Activated CD8-positive, alpha-beta memory T cell treated with anti-CD3 and anti-CD28 coated beads for 36 hours (primary cell): ENCODE data around the gene RTP1. TPM values are rescaled to one million over a fixed set of nuclear protein-coding genes. Genes with fewer than 3 reads are reported as not detected.
"Not testable (repeated sequence)": the region's sequence is repeated elsewhere in the genome, so short reads cannot be mapped to it uniquely, and the experiment has no call there.

Source experiments
- CTCF ChIA-PET: fragments of 350-600 bp; sonication (Branson Sonifier 250); formaldehyde crosslinking; loops from one replicate; lab custom pipeline; 2021; ENCODE audit warnings: antibody characterized with exemption; lab: Charles Lee
- POLR2A ChIA-PET: fragments of 350-600 bp; sonication (Branson Sonifier 250); formaldehyde crosslinking; loops from one replicate; lab custom pipeline; 2021; ENCODE audit warnings: antibody characterized with exemption; lab: Charles Lee
- total RNA-seq, 2 experiments: library from RNA; stranded (reverse); gene quantifications; one replicate each; pipeline ENCODE4 v1.2.3, GENCODE V29; 2021

RTP1 gene
- total RNA-seq, 2 experiments from 2014 or later = not detected

DNA sequence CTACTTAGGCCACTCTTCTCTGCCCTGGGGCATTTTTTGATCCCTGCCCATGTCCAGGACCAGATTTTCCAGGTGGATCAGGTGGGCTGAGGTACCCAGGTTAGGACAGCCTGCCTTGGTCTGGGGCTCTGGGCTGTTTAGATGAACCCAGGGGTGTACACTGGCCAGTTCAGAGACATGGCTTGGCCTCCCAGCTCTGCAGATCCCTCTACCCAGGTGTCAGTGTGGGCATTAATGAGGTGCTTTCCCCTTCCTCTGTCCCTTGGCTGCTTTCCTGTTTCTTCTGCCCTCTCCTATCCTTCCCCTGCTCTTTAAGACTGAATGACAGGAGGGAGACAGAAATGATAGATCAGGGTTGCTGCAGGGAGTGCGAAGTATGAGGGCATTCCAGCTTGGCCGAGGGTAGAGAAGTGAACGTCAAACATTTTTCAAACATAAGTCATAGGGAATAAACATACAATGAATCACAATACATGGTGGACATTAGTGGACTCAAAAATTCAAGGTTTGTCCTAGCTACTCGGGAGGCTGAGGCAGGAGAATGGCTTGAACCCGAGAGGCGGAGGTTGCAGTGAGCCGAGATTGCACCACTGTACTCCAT lies 30.5 kb downstream of the RTP1 start:
- ChIA-PET POLR2A (no interaction called here), CTCF (no interaction called here)

DNA sequence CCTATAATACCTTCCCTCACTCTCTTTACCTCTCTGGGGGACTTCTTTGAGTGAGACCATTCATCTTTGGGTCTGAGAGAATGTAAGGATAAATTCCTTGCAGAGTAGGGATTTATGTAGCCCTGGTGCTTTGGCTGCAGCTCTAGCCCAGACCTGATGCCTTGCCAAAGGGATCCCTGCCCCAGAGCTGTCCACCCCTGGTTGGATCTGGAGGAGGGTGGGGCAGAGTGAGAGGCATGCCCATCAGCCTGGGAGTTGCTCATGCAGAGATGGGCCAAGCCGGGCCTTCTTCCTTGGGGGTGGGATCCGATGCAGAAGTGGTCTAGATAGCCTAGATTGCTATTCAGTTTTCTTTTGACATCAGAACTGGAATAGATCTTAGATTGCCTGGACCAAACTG lies 31.5 kb downstream of the RTP1 start:
- CTCF ChIA-PET = no interaction called here
- POLR2A ChIA-PET = no interaction called here

DNA sequence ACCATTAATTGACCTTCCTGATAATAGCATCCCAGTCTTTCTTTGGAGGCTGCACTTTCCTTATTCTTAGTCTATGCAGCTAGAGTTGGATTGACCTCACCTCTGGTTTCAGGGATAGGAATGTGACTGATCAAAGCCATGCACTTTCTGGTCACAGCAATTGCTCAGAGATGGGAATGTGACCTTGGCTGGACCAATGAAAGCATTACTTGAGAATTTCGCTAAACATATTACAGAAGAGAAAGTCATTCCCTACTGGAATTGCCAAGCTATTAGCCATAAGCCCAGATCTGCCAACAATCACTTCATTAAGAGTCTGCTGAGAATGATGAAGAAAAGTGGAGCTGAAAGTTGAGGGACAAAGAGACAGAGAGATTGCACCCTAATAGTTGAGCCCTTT lies 32.7 kb downstream of the RTP1 start:
- CTCF ChIA-PET = no interaction called here
- POLR2A ChIA-PET = no interaction called here

DNA sequence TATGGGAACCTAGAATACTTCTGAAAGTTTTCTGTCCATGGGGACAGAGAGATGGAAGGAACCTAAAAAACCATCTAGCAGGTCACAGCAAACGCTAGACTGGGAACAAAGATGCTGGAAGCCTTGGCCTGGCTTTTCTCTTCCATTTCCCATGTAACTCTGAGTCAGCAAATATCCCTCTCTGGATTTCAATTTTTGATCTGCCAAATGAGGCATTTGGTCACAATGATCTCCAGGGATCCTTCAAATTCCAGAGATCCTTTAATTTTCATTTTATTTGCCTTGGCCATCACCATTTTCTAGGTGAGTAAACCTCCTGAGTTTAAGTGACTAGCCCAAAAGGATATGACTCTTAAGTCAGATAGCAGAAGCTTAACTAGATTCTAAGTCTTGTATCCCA lies 39.7 kb downstream of the RTP1 start:
- CTCF ChIA-PET = no interaction called here
- POLR2A ChIA-PET = no interaction called here

DNA sequence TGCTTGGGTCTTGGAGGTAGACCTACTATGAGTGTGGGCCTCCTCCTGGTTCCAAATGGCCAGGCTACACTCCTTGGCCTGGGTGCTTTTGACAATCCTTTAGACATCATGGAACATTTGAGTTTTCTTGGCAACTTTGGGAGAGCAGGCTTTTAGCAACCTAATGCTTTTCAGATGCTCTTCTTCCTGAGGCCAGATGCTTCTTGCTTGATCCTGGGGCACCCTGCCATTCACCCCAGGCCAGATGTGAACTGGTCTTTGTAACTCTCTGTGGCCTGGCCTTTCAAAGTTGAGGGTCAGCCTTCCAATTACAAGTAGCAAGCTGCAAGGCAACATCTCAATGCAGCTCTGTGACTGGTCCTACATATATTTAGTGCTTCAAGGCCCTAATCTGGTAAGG lies 40.5 kb downstream of the RTP1 start:
- POLR2A ChIA-PET = no interaction called here

DNA sequence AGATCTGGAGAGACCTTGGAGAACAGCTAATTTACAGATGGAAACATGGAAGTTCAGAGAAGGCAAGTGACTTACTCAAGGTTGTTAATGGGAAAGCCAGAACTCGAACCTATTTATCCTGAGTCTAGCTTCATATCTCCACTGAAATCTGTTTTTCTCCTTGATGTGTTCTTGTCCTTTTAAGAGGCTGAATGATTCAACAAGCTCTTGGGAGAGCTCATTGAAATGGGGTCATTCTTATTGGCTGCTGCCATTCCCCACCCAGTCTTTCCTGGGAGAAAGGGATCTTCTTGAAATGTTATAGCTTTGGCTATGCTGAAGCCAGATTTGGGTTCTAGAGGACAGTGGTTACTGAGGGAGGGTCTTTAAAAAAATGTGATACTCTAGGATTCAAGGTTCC lies 41.0 kb downstream of the RTP1 start:
- ChIA-PET CTCF (interaction anchor here (0.6 kb wide), 1 partner anchor 11 kb away, joined by 3 read pairs; no protein-coding TSS in a partner anchor), POLR2A (no interaction called here)

More for the DNA sequence above, 40.5 kb downstream of the RTP1 start:
- CTCF ChIA-PET = no interaction called here

DNA sequence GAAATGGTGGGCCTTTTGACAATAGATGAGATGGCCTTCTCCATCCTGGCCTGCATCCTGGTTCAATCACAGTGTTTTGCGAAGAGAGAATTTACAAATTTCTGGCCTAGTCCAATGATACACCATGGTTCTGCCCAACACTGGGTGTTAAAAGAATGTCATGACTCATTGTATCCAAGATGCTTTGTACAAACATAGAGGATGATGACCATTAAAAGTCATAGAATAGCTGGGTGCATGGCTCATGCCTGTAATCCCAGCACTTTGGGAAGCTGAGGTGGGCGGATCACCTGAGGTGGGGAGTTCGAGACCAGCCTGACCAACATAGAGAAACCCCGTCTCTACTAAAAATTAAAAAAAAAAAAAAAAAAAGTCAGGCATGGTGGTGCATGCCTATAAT lies 41.5 kb downstream of the RTP1 start:
- POLR2A ChIA-PET = not testable (repeated sequence)
- CTCF ChIA-PET = interaction anchor here (0.6 kb wide), 1 partner anchor 11 kb away, joined by 3 read pairs; no protein-coding TSS in a partner anchor

DNA sequence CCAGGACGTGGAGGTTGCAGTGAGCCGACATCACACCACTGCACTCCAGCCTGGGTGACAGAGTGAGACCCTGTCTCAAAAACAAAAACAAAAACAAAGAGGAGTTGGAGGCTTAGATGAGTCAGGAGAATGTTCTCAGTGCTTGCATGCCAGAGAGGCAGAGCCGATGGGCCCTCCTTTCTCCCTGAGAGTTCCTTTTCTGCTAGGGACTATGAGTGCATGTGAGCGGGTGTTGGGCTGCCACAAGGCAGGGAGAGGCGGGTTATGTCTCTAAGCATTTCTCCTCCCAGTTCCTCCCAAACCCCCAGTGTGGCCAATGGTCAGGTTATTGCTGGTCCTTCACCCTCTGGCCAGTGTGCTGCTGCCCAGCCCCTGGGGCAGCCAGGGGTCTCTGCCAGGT lies 45.1 kb downstream of the RTP1 start:
- CTCF ChIA-PET = no interaction called here

DNA sequence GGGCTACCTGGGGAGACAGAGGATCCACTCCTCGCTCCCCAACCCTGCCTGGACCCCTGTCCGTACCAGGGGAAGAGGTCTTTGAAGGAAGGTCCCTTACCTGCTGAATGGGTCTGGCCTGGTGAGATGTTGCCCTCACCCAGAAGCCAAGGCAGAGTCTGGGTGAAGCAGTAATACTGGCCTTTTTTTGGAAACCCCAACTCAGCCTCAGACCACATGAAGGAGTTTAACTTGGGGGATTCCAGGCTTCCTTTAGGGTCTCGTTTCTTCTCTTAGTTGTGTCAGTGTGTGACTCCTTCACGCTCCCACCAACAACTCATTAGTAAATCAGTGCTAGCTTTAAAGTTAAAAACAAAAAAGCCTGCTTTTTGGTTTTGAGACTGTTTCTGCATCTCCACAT lies 45.6 kb downstream of the RTP1 start:
- CTCF ChIA-PET = no interaction called here
- POLR2A ChIA-PET = no interaction called here

More for the DNA sequence above, 45.1 kb downstream of the RTP1 start:
- POLR2A ChIA-PET = no interaction called here

DNA sequence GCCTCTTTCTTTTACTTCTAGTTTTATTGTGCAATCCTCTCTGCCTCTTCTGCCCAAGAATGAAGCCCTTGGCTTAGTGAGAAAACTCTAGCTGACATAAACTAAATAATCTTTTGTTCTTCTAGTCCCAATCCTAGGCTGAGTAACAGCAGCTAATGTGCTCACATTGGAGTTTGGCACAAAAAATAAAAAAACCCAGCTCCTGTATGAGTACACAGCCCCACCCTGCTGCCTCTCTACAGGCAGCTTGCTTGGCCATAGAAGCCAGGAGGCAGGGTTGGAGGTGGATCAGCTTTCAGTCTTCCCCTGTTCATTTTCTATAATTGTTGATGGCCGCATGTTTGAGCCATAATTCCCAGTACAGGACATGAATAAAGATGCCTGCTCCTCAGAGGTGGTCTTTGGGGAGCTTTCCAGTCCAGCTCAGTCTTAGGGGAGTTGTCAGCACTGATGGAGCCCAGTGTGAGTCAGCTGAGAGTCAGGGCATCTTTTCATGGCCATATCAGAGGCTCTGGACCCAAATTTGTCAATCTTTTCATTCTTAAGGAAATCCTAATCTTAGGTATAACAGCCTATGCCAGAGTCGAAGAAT lies 46.7 kb downstream of the RTP1 start:
- POLR2A ChIA-PET = no interaction called here
- CTCF ChIA-PET = interaction anchor here (0.5 kb wide), 1 partner anchor 54 kb away, joined by 4 read pairs; no protein-coding TSS in a partner anchor

DNA sequence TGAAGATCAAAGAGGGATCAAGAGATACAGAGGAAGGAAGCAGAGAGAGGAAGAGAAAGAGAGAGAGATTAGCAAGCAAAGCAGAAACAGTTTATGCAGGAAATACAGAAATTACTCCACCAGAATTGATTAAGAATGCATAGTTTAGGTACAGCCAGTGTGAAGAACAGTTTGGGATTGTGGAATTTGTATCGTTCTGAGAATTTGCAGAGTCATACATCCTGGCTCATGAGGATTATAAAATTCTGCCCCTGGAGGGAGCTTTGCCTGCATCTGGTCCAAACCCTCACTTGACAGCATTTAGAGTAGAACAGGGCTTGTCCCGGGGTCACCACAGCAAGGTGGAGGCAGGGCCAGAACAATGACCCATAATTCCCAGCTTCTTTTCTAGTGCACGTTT lies 50.1 kb downstream of the RTP1 start:
- ChIA-PET POLR2A (no interaction called here), CTCF (no interaction called here)

Other genes with a start within 250 kb of the RTP1 start
- 10 to 100 TPM; 12.9 to 14.1 TPM for gene RPL39L, start 58.0 kb upstream of the RTP1 start, total RNA-seq
- not detected for gene MASP1, start 94.3 kb downstream of the RTP1 start, total RNA-seq
- 1 to 10 TPM; 1.8 to 1.9 TPM for gene RTP4, start 170.9 kb downstream of the RTP1 start, total RNA-seq